ENCODE data around the gene C1orf174. TPM values are rescaled to one million over a fixed set of nuclear protein-coding genes. Genes with fewer than 3 reads are reported as not detected.
A peak's percentile ranks its signal among the peaks of the same experiment; 100 is the strongest.

The C1orf174 gene
- total and polyA plus RNA-seq, 2 of the 4 experiments (the other 2 are of a cell fraction), result 26.7 to 45.7 TPM

GRCh38 chr1:3902571-3903091 lies 2.6 kb upstream of the C1orf174 start:
- no peaks in the 10 kb centered on the region for H3K4me1 ChIP-seq (ENCODE audit: control insufficient read depth, insufficient read depth, low read length)
- H3K4me2 ChIP-seq (ENCODE audit: low read depth, low read length), result no peak overlapping the region
- ChIA-PET CTCF (interaction anchor here (1.1 kb wide), 1 partner anchor 44 kb away, joined by 4 read pairs; no protein-coding TSS in a partner anchor), POLR2A (ENCODE audit: unreplicated experiment) (no interaction called here)
- H2AK5ac ChIP-seq (ENCODE audit: low read depth, low read length), result no peak overlapping the region
- no peak overlapping the region for H4K5ac ChIP-seq (ENCODE audit: low read depth, low read length)
- H3K9ac ChIP-seq (ENCODE audit: low read depth, low read length), result no peak overlapping the region
- no CpG with 5 or more reads among the region's 10 CpGs for WGBS, 2 experiments (ENCODE audit: extremely low coverage in 2 of 2, insufficient read length in 1 of 2)
- H2BK120ac ChIP-seq (ENCODE audit: low read depth, low read length), result no peak overlapping the region
- H3K56ac ChIP-seq (ENCODE audit: extremely low read depth, insufficient read depth, low read length), result no peak overlapping the region
- H3K14ac ChIP-seq (replicated peaks; ENCODE audit: low read depth, low read length), result no peak overlapping the region
- no peak overlapping the region for H4K8ac ChIP-seq (ENCODE audit: low read depth in 2 of 2, low read length in 2 of 2)
- no peak overlapping the region for H2BK15ac ChIP-seq (ENCODE audit: low read depth, low read length)
- H3K9me3 ChIP-seq (ENCODE audit: control insufficient read depth, insufficient read depth, low read length), result no peaks in the 10 kb centered on the region
- TF ChIP-seq MXI1 (IDR thresholded peaks at IDR 0.05; ENCODE audit: borderline replicate concordance, low read depth, low read length), result no peak
- TF ChIP-seq CHD1 (IDR thresholded peaks at IDR 0.05; ENCODE audit: low read depth, low read length), result no peak
- no peak for TF ChIP-seq POLR2A (IDR thresholded peaks at IDR 0.05; ENCODE audit: low read depth, low read length)
- TF ChIP-seq FOS (IDR thresholded peaks at IDR 0.05; ENCODE audit: low read depth, low read length), result no peak
- no peak for TF ChIP-seq SMC3 (IDR thresholded peaks at IDR 0.05; ENCODE audit: low read depth, low read length)
- no peak for TF ChIP-seq USF2 (IDR thresholded peaks at IDR 0.05; ENCODE audit: low read depth, low read length)
- TF ChIP-seq RAD21 (IDR thresholded peaks at IDR 0.05; ENCODE audit: low read length), result no peak
- H3K79me1 ChIP-seq (ENCODE audit: low read depth in 1 of 2, low read length in 2 of 2), result peaks cover 0 to 8% of the 10 kb centered on the region in 2 experiments; a peak in 1 of 4 replicates
- H2AK9ac ChIP-seq (replicated peaks; ENCODE audit: low read depth, low read length, poor library complexity), result no peak overlapping the region
- H2BK20ac ChIP-seq (ENCODE audit: low read depth, low read length), result no peak overlapping the region
- H3K27ac ChIP-seq (ENCODE audit: insufficient read depth, low read length), result no peak overlapping the region
- intact Hi-C loops (cut with micrococcal nuclease), result no loop called here
- dilution Hi-C loops (cut with HindIII; ENCODE audit: low sequenced_read_pairs, unreplicated experiment), result no loop called here
- no peaks in the 10 kb centered on the region for H3K36me3 ChIP-seq (ENCODE audit: control insufficient read depth, insufficient read depth, low read length)
- no peak overlapping the region for H2BK5ac ChIP-seq (ENCODE audit: low read depth, low read length, poor library complexity, severe bottlenecking)
- no peak overlapping the region for H3K18ac ChIP-seq (ENCODE audit: low read depth, low read length)
- H2AFZ ChIP-seq (replicated peaks; ENCODE audit: low read length, poor library complexity), result peak overlapping the region; percentile 58
- in situ Hi-C loops (cut with MboI; ENCODE audit: low sequenced_read_pairs), result loop anchor here (25.0 kb wide), 1 partner anchor 2010 kb away; no protein-coding TSS in a partner anchor
- BruUV-seq (replicated peaks), result no TSS peak
- no peaks in the 10 kb centered on the region for H4K20me1 ChIP-seq (ENCODE audit: insufficient read depth, low read length)
- no peak overlapping the region for H3K4ac ChIP-seq (ENCODE audit: low read depth, low read length)
- no peaks in the 10 kb centered on the region; the same call in 1 of the 2 replicates for H3K9me1 ChIP-seq (ENCODE audit: insufficient read depth, low read length)
- no peak overlapping the region for H3K4me3 ChIP-seq (ENCODE audit: insufficient read depth, low read depth, low read length)
- ATAC-seq (ENCODE audit: low read depth) (no peak), DNase-seq (no peak)
- no peak overlapping the region for H4K91ac ChIP-seq (ENCODE audit: insufficient read depth, low read depth, low read length)
- H3K27me3 ChIP-seq (ENCODE audit: control insufficient read depth, insufficient read depth, low read length), result no peaks in the 10 kb centered on the region
- no peak overlapping the region for H3K23ac ChIP-seq (ENCODE audit: low read depth, low read length)

All from IMR-90 (cell line).